OCI-LY7 (cell line): ENCODE data around the gene MET.

Source experiments
- CTCF ChIP-seq: fragments of 200-600 bp; sonication (generic); conservative IDR thresholded peaks from 2 replicates; pipeline ENCODE4 v1.5.1; 2014; ENCODE audit warnings: mild to moderate bottlenecking, antibody characterized with exemption, low read length, moderate library complexity, mixed read lengths
- EZH2phosphoT487 ChIP-seq: fragments of 200-600 bp; sonication (generic); IDR thresholded peaks from 2 replicates; pipeline ENCODE4 v1.6.1; 2018; ENCODE audit warnings: low read depth, borderline replicate concordance, mild to moderate bottlenecking, mixed run types, antibody characterized with exemption, low read length, moderate library complexity, mixed read lengths

- TF ChIP-seq CTCF (no peak), EZH2phosphoT487 (no peak)
Measured at GRCh38 chr7:116772926-116773749, 101.1 kb downstream of the MET start.
